Activated CD8-positive, alpha-beta memory T cell treated with anti-CD3 and anti-CD28 coated beads, Interleukin-2, amount 50 U/mL, for 1 hour (primary cell): ENCODE results near the gene CFAP99.

ENCODE experiments used
- DNase-seq: peaks from one replicate; pipeline ENCODE4 v3.0.0-alpha.2; 2020; ENCODE audit errors: extremely low read depth

CFAP99 gene

GRCh38 chr4:2469192-2469984 lies 50.6 kb downstream of the CFAP99 start:
- no peak for DNase-seq

- no peak for DNase-seq
These were observed 52.0 kb downstream of the CFAP99 start for GRCh38 chr4:2470791-2471190.

GRCh38 chr4:2472187-2472586 lies 53.4 kb downstream of the CFAP99 start:
- no peak for DNase-seq

- no peak for DNase-seq
These were observed 59.5 kb downstream of the CFAP99 start for GRCh38 chr4:2478229-2478628.

GRCh38 chr4:2480649-2481048 lies 61.9 kb downstream of the CFAP99 start:
- DNase-seq, result no peak

GRCh38 chr4:2482192-2482591 lies 63.4 kb downstream of the CFAP99 start:
- DNase-seq, result no peak

- no peak for DNase-seq
These were observed 63.9 kb downstream of the CFAP99 start for GRCh38 chr4:2482693-2483092.

- DNase-seq, result no peak
These were observed 64.5 kb downstream of the CFAP99 start for GRCh38 chr4:2483237-2483636.

- DNase-seq, result no peak
These were observed 65.4 kb downstream of the CFAP99 start for GRCh38 chr4:2484185-2484584.

- DNase-seq, result no peak
These were observed 66.2 kb downstream of the CFAP99 start for GRCh38 chr4:2484993-2485392.

- no peak for DNase-seq
These were observed 67.2 kb downstream of the CFAP99 start for GRCh38 chr4:2485956-2486355.

- DNase-seq, result no peak
These were observed 68.2 kb downstream of the CFAP99 start for GRCh38 chr4:2486981-2487380.

GRCh38 chr4:2487632-2488031 lies 68.9 kb downstream of the CFAP99 start:
- no peak for DNase-seq

- DNase-seq, result no peak
These were observed 70.5 kb downstream of the CFAP99 start for GRCh38 chr4:2489081-2489805.

- DNase-seq, result no peak
These were observed 71.2 kb downstream of the CFAP99 start for GRCh38 chr4:2489841-2490552.

- no peak for DNase-seq
These were observed 74.2 kb downstream of the CFAP99 start for GRCh38 chr4:2492970-2493369.

- no peak for DNase-seq
These were observed 76.2 kb downstream of the CFAP99 start for GRCh38 chr4:2494992-2495391.

- DNase-seq, result no peak
These were observed 78.6 kb downstream of the CFAP99 start for GRCh38 chr4:2497324-2497723.

- no peak for DNase-seq
These were observed 79.2 kb downstream of the CFAP99 start for GRCh38 chr4:2497931-2498330.

- DNase-seq, result no peak
These were observed 81.8 kb downstream of the CFAP99 start for GRCh38 chr4:2500547-2500946.

GRCh38 chr4:2501034-2501594 lies 82.4 kb downstream of the CFAP99 start:
- no peak for DNase-seq

- no peak for DNase-seq
These were observed 85.1 kb downstream of the CFAP99 start for GRCh38 chr4:2503809-2504208.
